NCI-H446 treated with DMSO at 0.1 percent for 48 hours (cell line): ENCODE results near the gene MTHFD1L.
"Not testable (repeated sequence)": the region's sequence is repeated elsewhere in the genome, so short reads cannot be mapped to it uniquely, and the experiment has no call there.

Experiments used
- DNase-seq: peaks from one replicate; lab custom pipeline; 2025; lab: John Stamatoyannopoulos, UW

The MTHFD1L gene

GRCh38 chr6:151042911-151043330, 177.4 kb downstream of the MTHFD1L start:
- not testable (repeated sequence) for DNase-seq

- no peak for DNase-seq
Observed at GRCh38 chr6:151043944-151044343, 178.4 kb downstream of the MTHFD1L start.

GRCh38 chr6:151044465-151045441, 179.3 kb downstream of the MTHFD1L start:
- DNase-seq: no peak

GRCh38 chr6:151045511-151046222, 180.2 kb downstream of the MTHFD1L start:
- not testable (repeated sequence) for DNase-seq

GRCh38 chr6:151051164-151051563, 185.7 kb downstream of the MTHFD1L start:
- no peak for DNase-seq

- no peak for DNase-seq
Observed at GRCh38 chr6:151052021-151052646, 186.6 kb downstream of the MTHFD1L start.

- no peak for DNase-seq
Observed at GRCh38 chr6:151054306-151054705, 188.8 kb downstream of the MTHFD1L start.

GRCh38 chr6:151056230-151056907, 190.9 kb downstream of the MTHFD1L start:
- DNase-seq: no peak

GRCh38 chr6:151057061-151057460, 191.6 kb downstream of the MTHFD1L start:
- no peak for DNase-seq

- DNase-seq: no peak
Observed at GRCh38 chr6:151058021-151058733, 192.7 kb downstream of the MTHFD1L start.

- DNase-seq: no peak
Observed at GRCh38 chr6:151059612-151060095, 194.2 kb downstream of the MTHFD1L start.

GRCh38 chr6:151060096-151060765, 194.7 kb downstream of the MTHFD1L start:
- no peak for DNase-seq

GRCh38 chr6:151060766-151061531, 195.4 kb downstream of the MTHFD1L start:
- no peak for DNase-seq

- no peak for DNase-seq
Observed at GRCh38 chr6:151063352-151063751, 197.8 kb downstream of the MTHFD1L start.

GRCh38 chr6:151063842-151064647, 198.5 kb downstream of the MTHFD1L start:
- no peak for DNase-seq

- DNase-seq: no peak
Observed at GRCh38 chr6:151065027-151065815, 199.7 kb downstream of the MTHFD1L start.

GRCh38 chr6:151067684-151068596, 202.4 kb downstream of the MTHFD1L start:
- DNase-seq: peak; percentile 35
